Osteoblast (primary cell): ENCODE data around the gene EDAR. TPM values are rescaled to one million over a fixed set of nuclear protein-coding genes. Genes with fewer than 3 reads are reported as not detected.

Experiments
- DNase-seq: peaks from one replicate; pipeline ENCODE4 v3.0.0; 2011; ENCODE audit warnings: low spot score, mixed read lengths; ENCODE audit not compliant: insufficient read length; ENCODE audit errors: missing footprints
- H2AFZ ChIP-seq: 2 replicates; pipeline ENCODE4 v1.6.0; 2011; ENCODE audit warnings: mild to moderate bottlenecking, low read length
- H3K27ac ChIP-seq: 2 replicates; pipeline ENCODE4 v1.5.1; 2011; ENCODE audit warnings: mild to moderate bottlenecking, low read depth, low read length, moderate library complexity
- H3K27me3 ChIP-seq: 2 replicates; pipeline ENCODE4 v1.6.0; 2012; ENCODE audit warnings: mild to moderate bottlenecking, control low read depth, inconsistent platforms, low read length, moderate library complexity; ENCODE audit not compliant: insufficient read depth
- H3K36me3 ChIP-seq: 2 replicates; pipeline ENCODE4 v1.5.1; 2011; ENCODE audit warnings: mild to moderate bottlenecking, low read length, control low read depth, moderate library complexity; ENCODE audit not compliant: insufficient read depth
- H3K4me1 ChIP-seq: 2 replicates; pipeline ENCODE4 v1.5.1; 2011; ENCODE audit warnings: mild to moderate bottlenecking, low read length, control low read depth, moderate library complexity; ENCODE audit not compliant: insufficient read depth
- H3K4me2 ChIP-seq: 2 replicates; pipeline ENCODE4 v1.6.0; 2011; ENCODE audit warnings: mild to moderate bottlenecking, low read length; ENCODE audit not compliant: insufficient read depth
- H3K4me3 ChIP-seq: fragments of 200-600 bp; sonication (generic); 3 replicates; pipeline ENCODE4 v1.5.1; 2012; ENCODE audit warnings: mild to moderate bottlenecking, low read length, inconsistent platforms; ENCODE audit not compliant: insufficient read depth
- H3K79me2 ChIP-seq: 2 replicates; pipeline ENCODE4 v1.6.0; 2012; ENCODE audit warnings: mild to moderate bottlenecking, low read length, control low read depth, inconsistent platforms; ENCODE audit not compliant: insufficient read depth
- H3K9me3 ChIP-seq: 2 replicates; pipeline ENCODE4 v1.5.1; 2011; ENCODE audit warnings: low read depth, low read length, control low read depth
- H4K20me1 ChIP-seq: 2 replicates; pipeline ENCODE4 v1.6.0; 2012; ENCODE audit warnings: mild to moderate bottlenecking, low read length, control low read depth; ENCODE audit not compliant: insufficient read depth
- total RNA-seq: library from RNA; depleted of rRNA; stranded (reverse); fragments of >200 nt; gene quantifications from 2 replicates; pipeline ENCODE4 v1.2.3, GENCODE V29; 2012
- TF ChIP-seq, protein P1 (sequence below): IDR thresholded peaks from 2 replicates; pipeline ENCODE4 v1.5.1; 2011; ENCODE audit warnings: mild to moderate bottlenecking, low read depth, low read length, moderate library complexity; ENCODE audit errors: extremely low read depth

The EDAR gene
- total RNA-seq, 1 donor: not detected

DNA sequence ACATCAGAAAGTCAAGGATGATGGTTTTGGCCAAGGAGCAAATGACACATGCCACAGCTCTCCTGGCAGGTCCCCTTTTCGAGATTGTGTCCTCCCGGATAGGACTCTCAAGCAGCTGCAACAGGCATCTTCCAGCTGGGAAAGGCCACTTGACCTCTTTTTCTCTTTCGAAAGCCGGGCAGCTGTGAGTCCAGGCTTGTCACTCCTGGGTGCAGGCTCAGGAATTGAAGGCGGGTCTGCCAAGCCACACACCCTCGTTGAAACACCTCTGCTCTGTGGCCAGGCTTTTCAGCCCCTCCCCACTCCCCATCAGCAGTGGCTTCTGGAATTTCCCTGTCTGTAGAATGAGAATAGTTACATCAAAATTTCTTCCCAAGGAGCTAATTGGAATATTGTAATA is 104.4 kb downstream of the EDAR start:
- no peaks in the 10 kb centered on the region for H3K79me2 ChIP-seq
- no peaks in the 10 kb centered on the region for H3K4me1 ChIP-seq
- H3K9me3 ChIP-seq: peaks cover 7% of the 10 kb centered on the region
- H4K20me1 ChIP-seq: no peaks in the 10 kb centered on the region
- H3K27me3 ChIP-seq: no peaks in the 10 kb centered on the region
- no peak overlapping the region for H3K27ac ChIP-seq
- no peak for DNase-seq
- no peak overlapping the region for H3K4me2 ChIP-seq
- H3K4me3 ChIP-seq: no peak overlapping the region
- no peak overlapping the region for H2AFZ ChIP-seq
- TF ChIP-seq, protein P1, sequence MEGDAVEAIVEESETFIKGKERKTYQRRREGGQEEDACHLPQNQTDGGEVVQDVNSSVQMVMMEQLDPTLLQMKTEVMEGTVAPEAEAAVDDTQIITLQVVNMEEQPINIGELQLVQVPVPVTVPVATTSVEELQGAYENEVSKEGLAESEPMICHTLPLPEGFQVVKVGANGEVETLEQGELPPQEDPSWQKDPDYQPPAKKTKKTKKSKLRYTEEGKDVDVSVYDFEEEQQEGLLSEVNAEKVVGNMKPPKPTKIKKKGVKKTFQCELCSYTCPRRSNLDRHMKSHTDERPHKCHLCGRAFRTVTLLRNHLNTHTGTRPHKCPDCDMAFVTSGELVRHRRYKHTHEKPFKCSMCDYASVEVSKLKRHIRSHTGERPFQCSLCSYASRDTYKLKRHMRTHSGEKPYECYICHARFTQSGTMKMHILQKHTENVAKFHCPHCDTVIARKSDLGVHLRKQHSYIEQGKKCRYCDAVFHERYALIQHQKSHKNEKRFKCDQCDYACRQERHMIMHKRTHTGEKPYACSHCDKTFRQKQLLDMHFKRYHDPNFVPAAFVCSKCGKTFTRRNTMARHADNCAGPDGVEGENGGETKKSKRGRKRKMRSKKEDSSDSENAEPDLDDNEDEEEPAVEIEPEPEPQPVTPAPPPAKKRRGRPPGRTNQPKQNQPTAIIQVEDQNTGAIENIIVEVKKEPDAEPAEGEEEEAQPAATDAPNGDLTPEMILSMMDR: no peak
- H3K36me3 ChIP-seq: no peaks in the 10 kb centered on the region

DNA sequence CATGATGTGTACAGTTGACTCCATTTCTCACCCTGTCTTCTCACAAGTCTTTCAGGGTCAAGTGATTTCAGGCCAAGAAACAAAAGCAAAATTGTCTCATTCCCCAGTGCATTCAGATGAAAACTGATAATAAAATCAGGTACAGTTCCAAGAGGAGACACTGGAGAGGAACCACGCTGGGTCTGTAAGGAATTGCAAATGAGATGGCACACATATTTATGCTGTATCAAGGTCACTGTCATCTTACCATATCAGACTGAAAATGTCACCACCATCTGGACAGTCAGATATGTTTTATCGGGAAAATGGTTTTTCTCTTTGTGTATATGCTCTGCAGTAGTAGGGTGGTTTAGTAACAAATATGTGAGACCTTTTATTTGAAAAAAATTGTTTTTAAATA is 110.7 kb downstream of the EDAR start:
- Histone ChIP-seq H3K79me2 (no peaks in the 10 kb centered on the region), H3K36me3 (no peaks in the 10 kb centered on the region), H3K4me2 (no peak overlapping the region), H3K4me1 (no peaks in the 10 kb centered on the region), H4K20me1 (no peaks in the 10 kb centered on the region), H3K27me3 (no peaks in the 10 kb centered on the region), H3K27ac (no peak overlapping the region), H3K4me3 (no peak overlapping the region), H3K9me3 (peaks cover 7% of the 10 kb centered on the region), H2AFZ (no peak overlapping the region)
- TF ChIP-seq, protein P1: no peak
- no peak for DNase-seq

GRCh38 chr2:108877506-108877905 is 111.5 kb downstream of the EDAR start:
- TF ChIP-seq, protein P1: peak; percentile 7
- Histone ChIP-seq H2AFZ (no peak overlapping the region), H3K4me2 (no peak overlapping the region), H3K9me3 (peaks cover 7% of the 10 kb centered on the region), H3K36me3 (no peaks in the 10 kb centered on the region), H4K20me1 (no peaks in the 10 kb centered on the region), H3K4me1 (no peaks in the 10 kb centered on the region), H3K79me2 (no peaks in the 10 kb centered on the region), H3K4me3 (no peak overlapping the region), H3K27ac (no peak overlapping the region), H3K27me3 (no peaks in the 10 kb centered on the region)
- DNase-seq: no peak

DNA sequence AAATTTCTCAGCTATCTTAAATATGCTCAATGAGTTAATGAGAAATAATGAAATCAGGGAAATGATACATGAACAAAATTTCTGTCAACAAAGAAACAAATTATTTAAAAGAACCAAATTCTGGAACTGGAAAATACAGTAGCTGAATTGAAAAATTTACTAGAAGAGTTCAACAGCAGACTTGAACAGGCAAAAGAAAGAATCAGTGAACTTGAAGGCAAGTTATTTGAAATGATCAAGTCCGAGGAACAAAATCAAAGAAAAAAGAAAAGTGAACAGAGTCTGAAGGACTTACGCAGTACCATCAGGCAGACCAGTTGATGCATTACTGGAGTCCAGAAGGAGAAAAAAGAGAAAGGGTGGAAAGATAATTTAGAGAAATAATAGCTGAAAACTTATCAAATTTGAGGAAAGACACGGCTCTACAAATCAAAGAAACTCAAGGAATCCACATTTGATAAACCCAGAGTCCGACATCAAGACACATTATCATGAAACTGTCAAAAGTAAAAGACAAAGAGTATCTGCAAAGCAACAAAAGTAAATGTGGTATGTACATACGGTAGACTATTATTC is 118.9 kb downstream of the EDAR start:
- no peaks in the 10 kb centered on the region for H3K27me3 ChIP-seq
- H3K9me3 ChIP-seq: no peaks in the 10 kb centered on the region
- TF ChIP-seq, protein P1: no peak
- H3K27ac ChIP-seq: no peak overlapping the region
- H4K20me1 ChIP-seq: no peaks in the 10 kb centered on the region
- no peak overlapping the region for H3K4me2 ChIP-seq
- H3K4me3 ChIP-seq: no peak overlapping the region
- no peak for DNase-seq
- H2AFZ ChIP-seq: no peak overlapping the region
- no peaks in the 10 kb centered on the region for H3K79me2 ChIP-seq
- no peaks in the 10 kb centered on the region for H3K4me1 ChIP-seq
- H3K36me3 ChIP-seq: no peaks in the 10 kb centered on the region
